ENCODE data around the gene POLR1G. TPM values are rescaled to one million over a fixed set of nuclear protein-coding genes. Genes with fewer than 3 reads are reported as not detected.

POLR1G gene
- total RNA-seq, 2 experiments from 2014 or later = 10.8 to 16.3 TPM

- H3K9me3 ChIP-seq (ENCODE audit: low read length) = no peaks in the 10 kb centered on the region
- ChIA-PET CTCF (ENCODE audit: unreplicated experiment) (no interaction called here), POLR2A (no interaction called here)
- H3K27ac ChIP-seq (ENCODE audit: low read depth, low read length, poor library complexity, severe bottlenecking) = no peak overlapping the region
- no peak overlapping the region for H3K4me2 ChIP-seq (ENCODE audit: low read length)
- H3K4me3 ChIP-seq (ENCODE audit: low read depth, low read length, poor library complexity, severe bottlenecking) = no peak overlapping the region
- H3K36me3 ChIP-seq (ENCODE audit: insufficient read depth, low read length) = peaks cover 79% of the 10 kb centered on the region
- no peaks in the 10 kb centered on the region for H4K20me1 ChIP-seq (ENCODE audit: insufficient read depth, low read length)
- TF ChIP-seq EZH2phosphoT487 (IDR thresholded peaks at IDR 0.05; ENCODE audit: borderline replicate concordance, low read depth, low read length) = no peak
- TF ChIP-seq CTCF (conservative IDR thresholded peaks at IDR 0.05; ENCODE audit: low read length) = no peak
- no peak for DNase-seq (ENCODE audit: low spot score)
- BruUV-seq (replicated peaks) = no TSS peak
- H3K4me1 ChIP-seq (ENCODE audit: insufficient read depth, low read length, poor library complexity, severe bottlenecking) = peaks cover 13% of the 10 kb centered on the region
- no peaks in the 10 kb centered on the region for H3K9me2 ChIP-seq (ENCODE audit: insufficient read depth, low read length)
- H2AFZ ChIP-seq (ENCODE audit: low read length) = no peak overlapping the region
- H3K79me2 ChIP-seq (ENCODE audit: insufficient read depth, low read depth, low read length) = no peaks in the 10 kb centered on the region
- intact Hi-C loops (cut with micrococcal nuclease; ENCODE audit: unreplicated experiment) = no loop called here
Observed at GRCh38 chr19:45413497-45413896, 7.1 kb downstream of the POLR1G start.

DNA sequence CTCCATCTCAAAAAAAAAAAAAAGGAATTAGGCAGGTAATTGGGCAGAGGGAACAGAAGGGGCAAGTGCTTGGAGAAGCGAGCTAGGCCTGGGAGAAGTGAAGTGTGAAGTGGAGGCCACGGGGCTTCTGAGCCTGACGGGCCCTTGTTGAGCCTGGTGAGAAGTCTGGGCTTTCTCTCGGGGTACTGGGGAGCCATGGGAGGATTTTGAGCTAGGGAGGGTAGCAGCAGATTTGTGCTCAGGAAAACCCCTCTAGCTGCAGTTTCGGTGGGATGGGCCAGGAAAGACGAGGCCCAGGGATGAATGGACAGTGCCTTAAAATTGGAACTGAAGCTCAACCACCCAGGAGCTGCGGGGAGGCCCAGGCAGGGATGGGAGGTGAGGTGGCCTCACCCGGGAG is 8.0 kb downstream of the POLR1G start:
- DNase-seq (ENCODE audit: low spot score) = no peak
- CTCF ChIA-PET (ENCODE audit: unreplicated experiment) = no interaction called here
- BruUV-seq (replicated peaks) = no TSS peak
- POLR2A ChIA-PET = interaction anchor here (0.6 kb wide), 1 partner anchor 19 kb away, joined by 5 read pairs; no protein-coding TSS in a partner anchor
- Histone ChIP-seq H3K9me2 (ENCODE audit: insufficient read depth, low read length) (no peaks in the 10 kb centered on the region), H3K27ac (ENCODE audit: low read depth, low read length, poor library complexity, severe bottlenecking) (no peak overlapping the region), H3K79me2 (ENCODE audit: insufficient read depth, low read depth, low read length) (no peaks in the 10 kb centered on the region), H3K36me3 (ENCODE audit: insufficient read depth, low read length) (peaks cover 79% of the 10 kb centered on the region), H3K4me3 (ENCODE audit: low read depth, low read length, poor library complexity, severe bottlenecking) (no peak overlapping the region), H3K4me1 (ENCODE audit: insufficient read depth, low read length, poor library complexity, severe bottlenecking) (peaks cover 15% of the 10 kb centered on the region), H4K20me1 (ENCODE audit: insufficient read depth, low read length) (no peaks in the 10 kb centered on the region), H3K9me3 (ENCODE audit: low read length) (no peaks in the 10 kb centered on the region), H3K4me2 (ENCODE audit: low read length) (no peak overlapping the region), H2AFZ (ENCODE audit: low read length) (no peak overlapping the region)
- TF ChIP-seq CTCF (conservative IDR thresholded peaks at IDR 0.05; ENCODE audit: low read length) (no peak), EZH2phosphoT487 (IDR thresholded peaks at IDR 0.05; ENCODE audit: borderline replicate concordance, low read depth, low read length) (no peak)
- intact Hi-C loops (cut with micrococcal nuclease; ENCODE audit: unreplicated experiment) = no loop called here

DNA sequence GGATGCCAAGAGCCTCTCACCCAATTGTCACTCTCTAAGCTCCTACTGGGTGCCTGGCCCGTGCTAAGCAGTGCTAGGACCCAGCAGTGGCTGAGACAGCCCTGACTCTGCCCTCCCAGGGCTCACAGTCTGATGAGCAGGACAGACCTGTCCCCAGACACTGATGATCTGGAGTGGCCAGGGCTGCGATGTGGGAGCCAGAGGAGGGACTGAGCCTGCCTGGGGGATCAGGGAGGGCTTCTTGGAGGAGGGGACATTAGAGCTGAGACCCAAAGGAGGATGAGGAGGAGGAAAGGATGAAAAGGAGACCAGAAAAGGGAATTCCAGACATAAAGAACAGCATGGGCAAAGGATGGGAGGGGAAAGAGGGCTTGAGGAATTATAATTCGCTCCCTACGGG is 10.7 kb downstream of the POLR1G start:
- Histone ChIP-seq H3K9me2 (ENCODE audit: insufficient read depth, low read length) (no peaks in the 10 kb centered on the region), H3K9me3 (ENCODE audit: low read length) (no peaks in the 10 kb centered on the region), H4K20me1 (ENCODE audit: insufficient read depth, low read length) (no peaks in the 10 kb centered on the region), H3K27ac (ENCODE audit: low read depth, low read length, poor library complexity, severe bottlenecking) (no peak overlapping the region), H2AFZ (ENCODE audit: low read length) (no peak overlapping the region), H3K79me2 (ENCODE audit: insufficient read depth, low read depth, low read length) (no peaks in the 10 kb centered on the region), H3K36me3 (ENCODE audit: insufficient read depth, low read length) (peaks cover 71% of the 10 kb centered on the region), H3K4me3 (ENCODE audit: low read depth, low read length, poor library complexity, severe bottlenecking) (no peak overlapping the region), H3K4me1 (ENCODE audit: insufficient read depth, low read length, poor library complexity, severe bottlenecking) (peaks cover 34% of the 10 kb centered on the region), H3K4me2 (ENCODE audit: low read length) (no peak overlapping the region)
- ChIA-PET POLR2A (no interaction called here), CTCF (ENCODE audit: unreplicated experiment) (no interaction called here)
- no peak for DNase-seq (ENCODE audit: low spot score)
- intact Hi-C loops (cut with micrococcal nuclease; ENCODE audit: unreplicated experiment) = no loop called here
- TF ChIP-seq EZH2phosphoT487 (IDR thresholded peaks at IDR 0.05; ENCODE audit: borderline replicate concordance, low read depth, low read length) (no peak), CTCF (conservative IDR thresholded peaks at IDR 0.05; ENCODE audit: low read length) (no peak)
- no TSS peak for BruUV-seq (replicated peaks)

Measured in OCI-LY7 (cell line).